T-cell (primary cell): ENCODE results near the gene CCNY. TPM values are rescaled to one million over a fixed set of nuclear protein-coding genes. Genes with fewer than 3 reads are reported as not detected.
"Not testable (repeated sequence)": the region's sequence is repeated elsewhere in the genome, so short reads cannot be mapped to it uniquely, and the experiment has no call there.

Experiments used
- ATAC-seq, 4 experiments: fragments of 200-7000 bp in 3 of 4; fragments of 150-1000 bp in 1 of 4; cut with Tn5 transposase; replicated peaks in 1 of 4; 1 replicate in 3 of 4; 2 replicates in 1 of 4; pipeline ENCODE4 v1.10.0; 2021; ENCODE audit warnings: moderate library complexity in 3 of 4, mild to moderate bottlenecking in 2 of 4, moderate number of reproducible peaks in 1 of 4
- CTCF ChIA-PET, 2 donors: fragments of 300-600 bp; sonication (Branson Sonifier 250); formaldehyde crosslinking; loops; one replicate each; lab custom pipeline; 2022; ENCODE audit warnings: antibody characterized with exemption in 2 of 2; lab: Charles Lee
- POLR2A ChIA-PET, 2 donors: fragments of 300-600 bp; sonication (Branson Sonifier 250); formaldehyde crosslinking; loops; one replicate each; lab custom pipeline; 2022; ENCODE audit warnings: antibody characterized with exemption in 2 of 2; lab: Charles Lee
- DNase-seq, 35 experiments: peaks; one replicate each; pipeline versions ENCODE4 v3.0.0 to v3.0.0-alpha.2; 2013 to 2023
- H3K27ac ChIP-seq: one replicate; pipeline ENCODE4 v1.5.1; 2013; ENCODE audit warnings: low read length
- H3K27me3 ChIP-seq, 2 experiments: replicated peaks in 1 of 2; 1 replicate in 1 of 2; 2 replicates in 1 of 2; pipeline versions ENCODE4 v1.6.1 to v1.7.0; 2013; ENCODE audit warnings: low read length in 1 of 2, mixed read lengths in 1 of 2; ENCODE audit not compliant: control insufficient read depth in 2 of 2, insufficient read depth in 2 of 2; ENCODE audit errors: extremely low read depth in 1 of 2
- H3K36me3 ChIP-seq, 2 donors: 1 replicate in 1 of 2; 2 replicates in 1 of 2; pipeline versions ENCODE4 v1.6.1 to v1.7.0; 2013; ENCODE audit warnings: low read length in 1 of 2; ENCODE audit not compliant: control insufficient read depth in 2 of 2, insufficient read depth in 1 of 2; ENCODE audit errors: extremely low read depth in 1 of 2
- H3K4me1 ChIP-seq, 2 experiments: 1 replicate in 1 of 2; 2 replicates in 1 of 2; pipeline versions ENCODE4 v1.6.1 to v1.7.0; 2013; ENCODE audit warnings: low read length in 2 of 2, mixed read lengths in 1 of 2; ENCODE audit not compliant: insufficient read depth in 2 of 2, control insufficient read depth in 1 of 2; ENCODE audit errors: extremely low read depth in 1 of 2
- H3K4me3 ChIP-seq, 2 donors: 1 replicate in 1 of 2; 2 replicates in 1 of 2; pipeline versions ENCODE4 v1.5.1 to v1.7.0; 2013; ENCODE audit warnings: mild to moderate bottlenecking in 2 of 2, low read length in 1 of 2, moderate library complexity in 1 of 2; ENCODE audit not compliant: control insufficient read depth in 1 of 2; ENCODE audit errors: extremely low read depth in 1 of 2
- H3K9me3 ChIP-seq: 2 replicates; pipeline ENCODE4 v1.7.0; 2013
- H3K27ac Mint-ChIP-seq, 2 donors: one replicate each; pipeline ENCODE4 v1.8.0; 2020 to 2021; ENCODE audit warnings: mild to moderate bottlenecking in 2 of 2, mixed read lengths in 2 of 2
- H3K27me3 Mint-ChIP-seq, 2 donors: one replicate each; pipeline ENCODE4 v1.8.0; 2021 to 2022; ENCODE audit warnings: mixed read lengths in 2 of 2
- H3K36me3 Mint-ChIP-seq: one replicate; pipeline ENCODE4 v1.8.0; 2021; ENCODE audit warnings: mixed read lengths
- H3K4me1 Mint-ChIP-seq, 3 donors: one replicate each; pipeline ENCODE4 v1.8.0; 2020 to 2022; ENCODE audit warnings: mixed read lengths in 3 of 3, mild to moderate bottlenecking in 1 of 3
- H3K4me3 Mint-ChIP-seq, 3 donors: one replicate each; pipeline ENCODE4 v1.8.0; 2020 to 2022; ENCODE audit warnings: mild to moderate bottlenecking in 3 of 3, mixed read lengths in 3 of 3, moderate library complexity in 3 of 3
- H3K9me3 Mint-ChIP-seq, 3 donors: one replicate each; pipeline ENCODE4 v1.8.0; 2020 to 2022; ENCODE audit warnings: mixed read lengths in 3 of 3
- WGBS: methylation state at CpG from one replicate; pipeline ENCODE4 v1.1.5; 2013; ENCODE audit warnings: missing lambda C conversion rate; ENCODE audit not compliant: insufficient coverage; 5-methylcytosine and 5-hydroxymethylcytosine counted together
- total RNA-seq, 35 experiments: library from RNA in 6 of 35; stranded (reverse) in 6 of 35; fragments of 120-200 nt in 1 of 35; gene quantifications; one replicate each; pipeline versions ENCODE4 v1.2.1 to v1.2.4 and lab custom pipeline; 2013 to 2026

CCNY gene
- total RNA-seq, 5 donors from 2014 or later (not counting 1 experiment from before 2014, with no cell fraction given), result 62.5 to 75.2 (median 62.8) TPM

- Histone ChIP-seq H3K9me3 (no peaks in the 10 kb centered on the region), H3K4me3 (no peak overlapping the region), H3K4me1 (peaks cover 0 to 23% of the 10 kb centered on the region in 2 experiments), H3K27me3 (no peaks in the 10 kb centered on the region), H3K36me3 (no peaks in the 10 kb centered on the region), H3K27ac (no peak overlapping the region)
- Mint-ChIP-seq H3K4me1 (peaks cover 49 to 59% (median 55%) of the 10 kb centered on the region in 3 donors), H3K36me3 (peaks cover 5% of the 10 kb centered on the region), H3K27me3 (no peaks in the 10 kb centered on the region), H3K4me3 (no peak overlapping the region), H3K9me3 (no peaks in the 10 kb centered on the region), H3K27ac (no peak overlapping the region)
- ATAC-seq (no peak), DNase-seq (no peak)
- ChIA-PET POLR2A (no interaction called here), CTCF (no interaction called here)
- WGBS, result no CpG with 5 or more reads among the region's 6 CpGs
Observed at GRCh38 chr10:35399414-35400009, 63.2 kb downstream of the CCNY start.

GRCh38 chr10:35400595-35401268 lies 64.4 kb downstream of the CCNY start:
- ChIA-PET POLR2A (no interaction called here), CTCF (interaction anchor here (0.6 to 0.7 kb wide), 5 partner anchors 14 to 640 kb away, joined by 3 to 7 read pairs (median 3); partner anchors contain the start of gene CCNY (in 1 of the 2))
- no peak for ATAC-seq
- Mint-ChIP-seq H3K4me3 (no peak overlapping the region), H3K4me1 (peaks cover 38 to 48% (median 46%) of the 10 kb centered on the region in 3 donors), H3K9me3 (no peaks in the 10 kb centered on the region), H3K36me3 (no peaks in the 10 kb centered on the region), H3K27ac (no peak overlapping the region), H3K27me3 (no peaks in the 10 kb centered on the region)
- Histone ChIP-seq H3K27ac (no peak overlapping the region), H3K9me3 (no peaks in the 10 kb centered on the region), H3K4me1 (peaks cover 0 to 24% of the 10 kb centered on the region in 2 experiments), H3K4me3 (no peak overlapping the region), H3K27me3 (no peaks in the 10 kb centered on the region), H3K36me3 (peaks cover 0 to 3% of the 10 kb centered on the region in 2 donors)
- no peak for DNase-seq
- 94% methylated on average over 5 of the region's 8 CpGs for WGBS

GRCh38 chr10:35403491-35403890 lies 67.2 kb downstream of the CCNY start:
- peaks cover 0 to 13% of the 10 kb centered on the region in 2 experiments for H3K4me1 ChIP-seq
- H3K27me3 ChIP-seq, H3K9me3 ChIP-seq, H3K27ac Mint-ChIP-seq, H3K27ac ChIP-seq, DNase-seq, H3K4me3 ChIP-seq, H3K36me3 Mint-ChIP-seq, POLR2A ChIA-PET, H3K27me3 Mint-ChIP-seq, H3K36me3 ChIP-seq, ATAC-seq, H3K4me3 Mint-ChIP-seq, H3K9me3 Mint-ChIP-seq, CTCF ChIA-PET: not testable (repeated sequence)
- 100% methylated on average over 3 of the region's 5 CpGs for WGBS
- peaks cover 21 to 39% (median 28%) of the 10 kb centered on the region in 3 donors for H3K4me1 Mint-ChIP-seq

- peaks cover 15 to 39% (median 32%) of the 10 kb centered on the region in 3 donors for H3K4me1 Mint-ChIP-seq
- H3K27me3 Mint-ChIP-seq, H3K4me3 Mint-ChIP-seq, H3K27me3 ChIP-seq, H3K27ac ChIP-seq, H3K36me3 Mint-ChIP-seq, H3K9me3 ChIP-seq, ATAC-seq, DNase-seq, H3K9me3 Mint-ChIP-seq, H3K27ac Mint-ChIP-seq, H3K4me3 ChIP-seq, H3K36me3 ChIP-seq, POLR2A ChIA-PET: not testable (repeated sequence)
- WGBS, result no CpG with 5 or more reads among the region's 2 CpGs
- CTCF ChIA-PET, result interaction anchor here in 1 of 2 donors (1.0 kb wide), 1 partner anchor 14 kb away, joined by 3 read pairs; no protein-coding TSS in a partner anchor
- H3K4me1 ChIP-seq, result peaks cover 0 to 10% of the 10 kb centered on the region in 2 experiments
Observed at GRCh38 chr10:35404077-35404476, 67.8 kb downstream of the CCNY start.

- H3K27me3 Mint-ChIP-seq, CTCF ChIA-PET, H3K9me3 ChIP-seq, H3K27ac Mint-ChIP-seq, H3K27ac ChIP-seq, H3K36me3 ChIP-seq, H3K4me3 ChIP-seq, H3K4me3 Mint-ChIP-seq, H3K36me3 Mint-ChIP-seq, H3K9me3 Mint-ChIP-seq, DNase-seq, H3K27me3 ChIP-seq, ATAC-seq: not testable (repeated sequence)
- H3K4me1 ChIP-seq, result peaks cover 0 to 12% of the 10 kb centered on the region in 2 experiments
- peaks cover 0 to 46% (median 43%) of the 10 kb centered on the region in 3 donors for H3K4me1 Mint-ChIP-seq
- no CpG with 5 or more reads among the region's 5 CpGs for WGBS
- POLR2A ChIA-PET, result interaction anchor here in 1 of 2 donors (0.6 kb wide), 1 partner anchor 1229 kb away, joined by 3 read pairs; no protein-coding TSS in a partner anchor
Observed at GRCh38 chr10:35406003-35406630, 69.8 kb downstream of the CCNY start.

GRCh38 chr10:35407696-35408095 lies 71.4 kb downstream of the CCNY start:
- H3K4me1 ChIP-seq, result peaks cover 3 to 21% of the 10 kb centered on the region in 2 experiments
- H3K9me3 Mint-ChIP-seq, POLR2A ChIA-PET, DNase-seq, H3K36me3 ChIP-seq, H3K36me3 Mint-ChIP-seq, ATAC-seq, H3K9me3 ChIP-seq, CTCF ChIA-PET, H3K4me3 ChIP-seq, H3K27ac ChIP-seq, H3K27me3 ChIP-seq, H3K27me3 Mint-ChIP-seq: not testable (repeated sequence)
- peak overlapping the region; percentile 5 to 10 for H3K27ac Mint-ChIP-seq
- peaks cover 0 to 47% (median 45%) of the 10 kb centered on the region in 3 donors for H3K4me1 Mint-ChIP-seq
- peak overlapping the region in 1 of 3 donors; percentile 27 for H3K4me3 Mint-ChIP-seq
- WGBS, result 93% methylated on average over 12 of the region's 12 CpGs
